Activated CD4-positive, alpha-beta T cell treated with anti-CD3 and anti-CD28 coated beads, Interleukin-2, amount 10 ng/mL, durations not matched to agents 7 days and 5 days (primary cell): ENCODE data around the gene MYDGF. TPM values are rescaled to one million over a fixed set of nuclear protein-coding genes. Genes with fewer than 3 reads are reported as not detected.

Experiments used
- CTCF ChIA-PET: fragments of 350-600 bp; sonication (Branson Sonifier 250); formaldehyde crosslinking; loops from one replicate; lab custom pipeline; 2021; ENCODE audit warnings: antibody characterized with exemption; lab: Charles Lee
- POLR2A ChIA-PET: fragments of 350-600 bp; sonication (Branson Sonifier 250); formaldehyde crosslinking; loops from one replicate; lab custom pipeline; 2021; ENCODE audit warnings: antibody characterized with exemption; lab: Charles Lee
- DNase-seq: peaks from one replicate; pipeline ENCODE4 v3.0.0-alpha.2; 2020
- H3K27ac Mint-ChIP-seq: one replicate; pipeline ENCODE4 v1.8.0; 2021; ENCODE audit warnings: mild to moderate bottlenecking, moderate library complexity, mixed read lengths
- H3K27me3 Mint-ChIP-seq: one replicate; pipeline ENCODE4 v1.8.0; 2021; ENCODE audit warnings: mixed read lengths
- H3K36me3 Mint-ChIP-seq: one replicate; pipeline ENCODE4 v1.8.0; 2021; ENCODE audit warnings: low read depth, mixed read lengths
- H3K4me1 Mint-ChIP-seq: one replicate; pipeline ENCODE4 v1.8.0; 2021; ENCODE audit warnings: mixed read lengths
- H3K4me3 Mint-ChIP-seq: one replicate; pipeline ENCODE4 v1.8.0; 2021; ENCODE audit warnings: mild to moderate bottlenecking, moderate library complexity, mixed read lengths
- H3K9me3 Mint-ChIP-seq: one replicate; pipeline ENCODE4 v1.8.0; 2021; ENCODE audit warnings: mixed read lengths
- total RNA-seq, 2 experiments: library from RNA; stranded (reverse); gene quantifications; one replicate each; pipeline ENCODE4 v1.2.3, GENCODE V29; 2021

Gene MYDGF
- total RNA-seq, 2 experiments from 2014 or later: 36.2 to 45.3 TPM

GRCh38 chr19:4694211-4694987 lies 24.3 kb upstream of the MYDGF start:
- H3K4me1 Mint-ChIP-seq: peaks cover 3% of the 10 kb centered on the region
- no peaks in the 10 kb centered on the region for H3K9me3 Mint-ChIP-seq
- no peak overlapping the region for H3K27ac Mint-ChIP-seq
- ChIA-PET CTCF (no interaction called here), POLR2A (no interaction called here)
- peaks cover 32% of the 10 kb centered on the region for H3K36me3 Mint-ChIP-seq
- no peak for DNase-seq
- H3K27me3 Mint-ChIP-seq: no peaks in the 10 kb centered on the region
- no peak overlapping the region for H3K4me3 Mint-ChIP-seq

GRCh38 chr19:4693471-4694121 lies 23.5 kb upstream of the MYDGF start:
- H3K4me3 Mint-ChIP-seq: no peak overlapping the region
- DNase-seq: no peak
- ChIA-PET POLR2A (no interaction called here), CTCF (no interaction called here)
- no peaks in the 10 kb centered on the region for H3K9me3 Mint-ChIP-seq
- peaks cover 32% of the 10 kb centered on the region for H3K36me3 Mint-ChIP-seq
- H3K4me1 Mint-ChIP-seq: peaks cover 3% of the 10 kb centered on the region
- no peak overlapping the region for H3K27ac Mint-ChIP-seq
- H3K27me3 Mint-ChIP-seq: no peaks in the 10 kb centered on the region

DNA sequence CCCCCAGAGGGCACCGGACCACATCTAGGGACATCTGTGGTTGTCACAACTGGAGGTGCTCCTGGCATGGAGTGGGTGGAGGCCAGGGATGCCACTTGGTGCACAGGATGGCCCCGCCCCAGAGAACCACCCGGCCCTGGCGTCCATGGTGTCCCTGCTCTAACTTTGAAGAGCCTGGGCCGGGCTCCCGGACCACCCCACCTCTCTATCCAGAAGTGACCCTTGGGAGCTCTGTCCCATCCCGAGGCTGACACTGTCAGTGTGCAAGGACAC lies 22.9 kb upstream of the MYDGF start:
- Mint-ChIP-seq H3K36me3 (peaks cover 31% of the 10 kb centered on the region), H3K9me3 (no peaks in the 10 kb centered on the region), H3K4me1 (peaks cover 3% of the 10 kb centered on the region), H3K27ac (no peak overlapping the region), H3K27me3 (no peaks in the 10 kb centered on the region), H3K4me3 (no peak overlapping the region)
- ChIA-PET POLR2A (no interaction called here), CTCF (no interaction called here)
- no peak for DNase-seq

DNA sequence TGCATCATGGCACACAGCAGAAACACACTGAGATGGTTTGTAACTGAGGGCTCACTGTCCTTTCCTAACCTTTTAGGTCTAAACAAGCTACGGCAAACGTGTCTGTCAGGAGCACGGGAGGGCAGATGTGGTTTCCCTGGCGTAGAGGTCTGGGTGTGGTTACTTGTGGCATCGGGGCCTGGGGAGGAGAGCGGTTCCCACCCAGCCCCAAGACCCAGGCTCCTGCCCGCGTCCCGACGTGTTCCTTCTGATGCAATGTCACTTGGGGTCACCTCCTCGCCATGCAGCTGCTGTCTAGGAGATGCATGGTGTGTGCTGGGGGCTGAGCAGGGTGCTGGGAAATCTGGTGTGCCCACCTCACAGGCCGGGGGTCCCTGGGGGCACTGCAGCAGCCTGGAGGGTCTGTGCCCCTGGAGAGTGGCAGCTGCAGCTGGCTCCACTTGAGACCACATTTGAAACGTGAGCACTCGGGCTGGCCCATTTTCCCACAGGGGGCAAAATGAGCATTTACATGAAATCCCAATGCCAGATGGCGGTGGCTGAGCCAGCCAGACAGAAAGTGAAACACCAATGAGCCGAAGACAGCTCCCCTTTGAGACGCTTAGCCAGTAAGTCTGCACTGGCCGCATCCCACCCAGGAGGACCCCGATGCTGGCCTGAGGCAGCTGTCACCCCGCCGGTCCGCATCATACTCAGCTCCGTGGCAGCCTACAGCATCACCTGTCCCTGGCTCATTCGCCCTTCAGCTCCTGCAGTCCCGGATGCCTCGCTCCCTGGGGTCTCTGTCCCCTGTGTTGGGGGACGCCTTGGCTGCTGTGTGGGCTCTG lies 22.3 kb upstream of the MYDGF start:
- DNase-seq: no peak
- CTCF ChIA-PET: no interaction called here
- Mint-ChIP-seq H3K27me3 (no peaks in the 10 kb centered on the region), H3K36me3 (peaks cover 31% of the 10 kb centered on the region), H3K9me3 (no peaks in the 10 kb centered on the region), H3K27ac (no peak overlapping the region), H3K4me3 (no peak overlapping the region), H3K4me1 (peaks cover 3% of the 10 kb centered on the region)
- POLR2A ChIA-PET: no interaction called here

DNA sequence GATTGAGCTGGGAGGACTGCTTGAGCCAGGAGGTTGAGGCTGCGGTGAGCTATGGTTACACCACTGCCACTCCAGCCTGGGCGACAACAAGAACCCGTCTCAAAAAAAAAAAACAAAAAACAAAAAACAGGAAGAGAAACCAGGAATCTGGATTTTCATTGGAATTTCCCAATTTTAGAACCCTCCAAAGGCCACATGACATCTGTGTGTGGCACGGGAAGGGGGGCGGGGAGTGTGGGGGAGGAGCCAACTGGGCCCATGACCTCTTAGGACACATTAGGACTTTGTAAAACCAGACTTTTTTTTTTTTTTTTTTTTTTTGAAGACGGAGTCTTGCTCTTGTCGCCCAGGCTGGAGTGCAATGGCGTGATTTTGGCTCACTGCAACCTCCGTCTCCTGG lies 21.2 kb upstream of the MYDGF start:
- peaks cover 3% of the 10 kb centered on the region for H3K4me1 Mint-ChIP-seq
- H3K27ac Mint-ChIP-seq: no peak overlapping the region
- ChIA-PET POLR2A (no interaction called here), CTCF (interaction anchor here (0.7 kb wide), 1 partner anchor 504 kb away, joined by 4 read pairs; no protein-coding TSS in a partner anchor)
- DNase-seq: no peak
- H3K36me3 Mint-ChIP-seq: peaks cover 28% of the 10 kb centered on the region
- no peak overlapping the region for H3K4me3 Mint-ChIP-seq
- H3K9me3 Mint-ChIP-seq: no peaks in the 10 kb centered on the region
- no peaks in the 10 kb centered on the region for H3K27me3 Mint-ChIP-seq

GRCh38 chr19:4690361-4690760 lies 20.2 kb upstream of the MYDGF start:
- peaks cover 3% of the 10 kb centered on the region for H3K4me1 Mint-ChIP-seq
- H3K4me3 Mint-ChIP-seq: no peak overlapping the region
- POLR2A ChIA-PET: no interaction called here
- no peaks in the 10 kb centered on the region for H3K9me3 Mint-ChIP-seq
- CTCF ChIA-PET: interaction anchor here (1.6 kb wide), 1 partner anchor 10 kb away, joined by 7 read pairs; no protein-coding TSS in a partner anchor
- peaks cover 26% of the 10 kb centered on the region for H3K36me3 Mint-ChIP-seq
- H3K27me3 Mint-ChIP-seq: no peaks in the 10 kb centered on the region
- H3K27ac Mint-ChIP-seq: no peak overlapping the region
- no peak for DNase-seq

- CTCF ChIA-PET: interaction anchor here (0.6 to 1.6 kb wide), 4 partner anchors 9 to 832 kb away, joined by 3 to 7 read pairs (median 3); no protein-coding TSS in a partner anchor
- Mint-ChIP-seq H3K4me3 (no peak overlapping the region), H3K27ac (no peak overlapping the region), H3K27me3 (no peaks in the 10 kb centered on the region), H3K4me1 (peaks cover 3% of the 10 kb centered on the region), H3K9me3 (no peaks in the 10 kb centered on the region), H3K36me3 (peaks cover 23% of the 10 kb centered on the region)
- DNase-seq: no peak
- POLR2A ChIA-PET: no interaction called here
Observed at GRCh38 chr19:4689403-4689802, 19.3 kb upstream of the MYDGF start.

DNA sequence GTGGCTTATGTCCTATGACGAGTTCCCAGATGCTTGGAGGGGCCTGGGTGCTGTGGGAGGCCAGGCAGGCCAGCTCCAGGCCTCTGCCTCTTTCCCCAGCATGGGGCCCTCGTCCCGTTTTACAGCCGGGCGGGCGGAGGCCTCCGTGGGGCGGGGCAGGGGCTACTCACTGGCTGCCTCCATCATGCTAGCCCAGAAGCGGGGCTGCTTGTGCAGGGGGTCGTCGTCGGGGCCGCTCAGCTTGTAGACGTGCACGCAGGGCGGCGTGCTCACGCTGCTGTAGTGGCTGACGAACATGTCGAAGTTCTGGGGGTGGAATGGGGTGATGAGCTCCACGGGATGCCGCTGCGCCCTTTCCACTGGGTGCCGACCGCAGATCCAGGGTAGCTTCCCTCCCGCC lies 18.4 kb upstream of the MYDGF start:
- peaks cover 3% of the 10 kb centered on the region for H3K4me1 Mint-ChIP-seq
- no peaks in the 10 kb centered on the region for H3K27me3 Mint-ChIP-seq
- ChIA-PET CTCF (interaction anchor here (0.6 to 1.3 kb wide), 3 partner anchors 12 to 831 kb away, joined by 3 read pairs; no protein-coding TSS in a partner anchor), POLR2A (no interaction called here)
- peaks cover 24% of the 10 kb centered on the region for H3K36me3 Mint-ChIP-seq
- H3K9me3 Mint-ChIP-seq: no peaks in the 10 kb centered on the region
- no peak overlapping the region for H3K27ac Mint-ChIP-seq
- no peak for DNase-seq
- no peak overlapping the region for H3K4me3 Mint-ChIP-seq

GRCh38 chr19:4687396-4687795 lies 17.3 kb upstream of the MYDGF start:
- no peak overlapping the region for H3K27ac Mint-ChIP-seq
- H3K9me3 Mint-ChIP-seq: no peaks in the 10 kb centered on the region
- ChIA-PET POLR2A (no interaction called here), CTCF (no interaction called here)
- no peak overlapping the region for H3K4me3 Mint-ChIP-seq
- H3K4me1 Mint-ChIP-seq: peaks cover 1% of the 10 kb centered on the region
- no peaks in the 10 kb centered on the region for H3K27me3 Mint-ChIP-seq
- H3K36me3 Mint-ChIP-seq: peaks cover 19% of the 10 kb centered on the region
- no peak for DNase-seq

- no peaks in the 10 kb centered on the region for H3K27me3 Mint-ChIP-seq
- H3K9me3 Mint-ChIP-seq: no peaks in the 10 kb centered on the region
- CTCF ChIA-PET: no interaction called here
- H3K36me3 Mint-ChIP-seq: peaks cover 18% of the 10 kb centered on the region
- POLR2A ChIA-PET: no interaction called here
- H3K27ac Mint-ChIP-seq: no peak overlapping the region
- DNase-seq: no peak
- no peaks in the 10 kb centered on the region for H3K4me1 Mint-ChIP-seq
- H3K4me3 Mint-ChIP-seq: no peak overlapping the region
Observed at GRCh38 chr19:4686700-4687099, 16.6 kb upstream of the MYDGF start.

DNA sequence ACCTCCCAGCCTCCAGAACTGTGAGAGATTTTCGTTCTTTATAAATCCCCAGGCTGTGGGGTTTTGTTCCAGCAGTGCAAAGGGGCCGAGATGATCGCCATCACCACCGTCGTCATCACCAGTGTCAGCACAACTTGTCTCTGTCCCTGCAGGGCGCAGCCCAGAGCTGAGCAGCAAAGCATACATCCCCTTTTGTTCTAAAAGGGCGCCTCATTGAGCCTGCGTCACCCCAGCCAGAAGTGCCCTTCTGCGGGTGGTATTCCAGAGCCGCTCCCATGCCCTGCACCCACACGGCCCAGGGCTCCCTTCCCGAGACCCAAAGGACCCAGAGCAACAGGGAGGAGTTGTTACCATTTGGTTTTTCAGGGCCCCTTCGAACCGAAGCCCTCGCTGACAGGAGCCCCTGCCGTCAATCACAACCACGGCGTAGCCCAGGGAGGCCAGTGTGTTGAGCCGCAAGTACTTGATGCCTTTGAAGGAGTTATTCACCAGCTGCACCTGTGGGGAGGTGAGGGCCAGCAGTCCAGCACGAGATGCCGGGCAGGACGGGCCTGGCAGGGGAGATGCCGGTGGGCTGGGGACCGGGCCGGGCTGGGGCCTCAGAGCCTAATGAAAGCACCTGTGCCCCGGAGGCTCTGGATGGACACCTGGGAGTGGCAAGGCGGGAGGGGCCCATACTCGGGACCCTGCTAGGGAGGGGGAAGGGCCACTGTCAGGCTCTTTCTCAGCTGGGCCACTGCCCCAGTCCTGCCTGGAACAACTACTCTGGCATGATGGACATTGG lies 14.4 kb upstream of the MYDGF start:
- ChIA-PET CTCF (no interaction called here), POLR2A (no interaction called here)
- peak overlapping the region; percentile 13 for H3K27ac Mint-ChIP-seq

GRCh38 chr19:4682417-4683200 lies 12.5 kb upstream of the MYDGF start:
- Mint-ChIP-seq H3K27ac (no peak overlapping the region), H3K4me3 (no peak overlapping the region)
- POLR2A ChIA-PET: no interaction called here

More for the DNA sequence above, 14.4 kb upstream of the MYDGF start:
- H3K27me3 Mint-ChIP-seq: no peaks in the 10 kb centered on the region
- DNase-seq: no peak
- no peaks in the 10 kb centered on the region for H3K9me3 Mint-ChIP-seq
- no peaks in the 10 kb centered on the region for H3K4me1 Mint-ChIP-seq
- no peak overlapping the region for H3K4me3 Mint-ChIP-seq
- peaks cover 15% of the 10 kb centered on the region for H3K36me3 Mint-ChIP-seq

More at GRCh38 chr19:4682417-4683200, 12.5 kb upstream of the MYDGF start:
- H3K27me3 Mint-ChIP-seq: no peaks in the 10 kb centered on the region
- no peak for DNase-seq
- CTCF ChIA-PET: no interaction called here
- peaks cover 20% of the 10 kb centered on the region for H3K36me3 Mint-ChIP-seq
- no peaks in the 10 kb centered on the region for H3K9me3 Mint-ChIP-seq
- H3K4me1 Mint-ChIP-seq: no peaks in the 10 kb centered on the region
